ENCODE data around the gene ZNF554. TPM values are rescaled to one million over a fixed set of nuclear protein-coding genes. Genes with fewer than 3 reads are reported as not detected.

The ZNF554 gene
- total RNA-seq, 1 experiment from 2014 or later: 5.9 TPM

DNA sequence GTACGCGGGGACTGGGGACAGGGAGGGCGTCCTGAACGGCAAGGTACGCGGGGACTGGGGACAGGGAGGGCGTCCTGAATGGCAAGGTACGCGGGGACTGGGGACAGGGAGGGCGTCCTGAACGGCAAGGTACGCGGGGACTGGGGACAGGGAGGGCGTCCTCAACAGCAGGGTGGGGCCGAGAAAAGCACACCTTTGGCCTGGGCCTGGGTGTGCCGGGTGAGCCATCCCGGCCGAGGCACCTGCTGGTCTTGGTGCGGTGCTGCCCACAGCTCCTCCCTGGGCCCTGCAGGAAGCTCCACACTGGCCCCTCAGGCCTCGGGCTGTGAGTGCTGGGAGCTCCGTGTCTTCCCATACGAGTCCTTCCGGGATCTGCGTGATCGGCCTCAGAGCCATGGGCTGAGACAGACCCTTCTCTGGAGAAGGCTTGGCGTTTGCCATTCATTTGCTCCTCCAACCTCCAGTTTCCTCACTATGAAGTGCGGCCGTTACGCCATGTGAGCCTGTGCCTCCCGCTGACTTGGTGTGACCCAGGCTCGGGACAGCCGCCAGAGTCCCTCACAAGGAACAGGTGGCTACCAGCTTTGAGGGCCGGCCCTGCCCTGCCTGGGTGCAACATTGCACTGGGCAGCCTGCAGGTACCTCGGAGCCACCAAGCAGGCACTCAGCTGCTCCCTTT is 7.8 kb upstream of the ZNF554 start:
- H2AK5ac ChIP-seq (ENCODE audit: insufficient read length, low read length): no peak overlapping the region

More for the DNA sequence above, 7.8 kb upstream of the ZNF554 start:
- no peaks in the 10 kb centered on the region for H3K4me1 Mint-ChIP-seq
- peaks cover 17 to 46% (median 28%) of the 10 kb centered on the region in 3 experiments for H3K36me3 Mint-ChIP-seq (ENCODE audit: insufficient read depth in 1 of 3, low read depth in 3 of 3)
- Histone ChIP-seq H3K4me2 (ENCODE audit: insufficient read depth, insufficient read length, low read length) (no peak overlapping the region), H3K56ac (ENCODE audit: insufficient read length, low read depth, low read length) (no peak overlapping the region), H3K18ac (ENCODE audit: insufficient read length, low read depth, low read length) (no peak overlapping the region), H4K20me1 (ENCODE audit: control insufficient read depth, insufficient read depth, insufficient read length) (no peaks in the 10 kb centered on the region), H3K23ac (ENCODE audit: insufficient read length, low read depth, low read length) (no peak overlapping the region), H3K23me2 (ENCODE audit: insufficient read length, low read depth, low read length, poor library complexity, severe bottlenecking) (no peaks in the 10 kb centered on the region), H3K27ac (ENCODE audit: insufficient read length, low read depth, low read length) (no peak overlapping the region), H3K27me3 (ENCODE audit: insufficient read depth, low read length) (no peaks in the 10 kb centered on the region), H3K9me3 (ENCODE audit: control insufficient read depth, low read depth, low read length) (no peaks in the 10 kb centered on the region), H2BK15ac (ENCODE audit: low read depth, low read length) (no peak overlapping the region), H2BK120ac (ENCODE audit: low read depth, low read length, poor library complexity, severe bottlenecking) (no peak overlapping the region), H4K5ac (ENCODE audit: insufficient read length, low read depth, low read length) (no peak overlapping the region), H4K91ac (ENCODE audit: insufficient read length, low read depth, low read length) (no peak overlapping the region), H2AFZ (ENCODE audit: low read length) (no peak overlapping the region), H2BK5ac (ENCODE audit: insufficient read length, low read length) (no peak overlapping the region), H3K9ac (ENCODE audit: extremely low read depth, insufficient read length, low read length) (no peak overlapping the region), H3K79me1 (ENCODE audit: insufficient read depth, low read depth, low read length, poor library complexity, severe bottlenecking) (no peaks in the 10 kb centered on the region), H2BK12ac (ENCODE audit: insufficient read length, low read depth, low read length) (no peak overlapping the region), H3T11ph (ENCODE audit: low read length) (no peak overlapping the region), H4K8ac (replicated peaks; ENCODE audit: insufficient read length, low read depth, low read length) (no peak overlapping the region), H3K79me2 (ENCODE audit: insufficient read depth, low read length) (no peaks in the 10 kb centered on the region), H3K4me1 (ENCODE audit: insufficient read depth, low read length) (no peaks in the 10 kb centered on the region), H3K14ac (ENCODE audit: insufficient read depth, low read length) (no peak overlapping the region), H2BK20ac (ENCODE audit: low read depth, low read length, poor library complexity, severe bottlenecking) (no peak overlapping the region), H3K4ac (ENCODE audit: low read depth, low read length) (no peak overlapping the region)
- WGBS (ENCODE audit: extremely low coverage, insufficient read length, low lambda C conversion rate): no CpG with 5 or more reads among the region's 34 CpGs
- no peak for DNase-seq
- H3K27me3 Mint-ChIP-seq (ENCODE audit: low read depth): no peaks in the 10 kb centered on the region; the same call in 1 of the 2 replicates
- TF ChIP-seq, protein P1, sequence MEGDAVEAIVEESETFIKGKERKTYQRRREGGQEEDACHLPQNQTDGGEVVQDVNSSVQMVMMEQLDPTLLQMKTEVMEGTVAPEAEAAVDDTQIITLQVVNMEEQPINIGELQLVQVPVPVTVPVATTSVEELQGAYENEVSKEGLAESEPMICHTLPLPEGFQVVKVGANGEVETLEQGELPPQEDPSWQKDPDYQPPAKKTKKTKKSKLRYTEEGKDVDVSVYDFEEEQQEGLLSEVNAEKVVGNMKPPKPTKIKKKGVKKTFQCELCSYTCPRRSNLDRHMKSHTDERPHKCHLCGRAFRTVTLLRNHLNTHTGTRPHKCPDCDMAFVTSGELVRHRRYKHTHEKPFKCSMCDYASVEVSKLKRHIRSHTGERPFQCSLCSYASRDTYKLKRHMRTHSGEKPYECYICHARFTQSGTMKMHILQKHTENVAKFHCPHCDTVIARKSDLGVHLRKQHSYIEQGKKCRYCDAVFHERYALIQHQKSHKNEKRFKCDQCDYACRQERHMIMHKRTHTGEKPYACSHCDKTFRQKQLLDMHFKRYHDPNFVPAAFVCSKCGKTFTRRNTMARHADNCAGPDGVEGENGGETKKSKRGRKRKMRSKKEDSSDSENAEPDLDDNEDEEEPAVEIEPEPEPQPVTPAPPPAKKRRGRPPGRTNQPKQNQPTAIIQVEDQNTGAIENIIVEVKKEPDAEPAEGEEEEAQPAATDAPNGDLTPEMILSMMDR (conservative IDR thresholded peaks at IDR 0.05): no peak
- no peak overlapping the region for H3K4me3 Mint-ChIP-seq
- no peaks in the 10 kb centered on the region for H3K9me3 Mint-ChIP-seq
- H3K27ac Mint-ChIP-seq: 0 out of 7 replicates have a peak overlapping the region, but pooled peaks of 1 of the 3 experiments have one; percentile 44
